HCT116 (cell line): ENCODE data around the gene SPG7. TPM values are rescaled to one million over a fixed set of nuclear protein-coding genes. Genes with fewer than 3 reads are reported as not detected.

Source experiments
- ATAC-seq: fragments of 200-7000 bp; cut with Tn5 transposase; 2 replicates; pipeline ENCODE4 v1.9.1; 2020; ENCODE audit warnings: mild to moderate bottlenecking, moderate library complexity
- BruUV-seq: library from RNA; stranded (reverse); fragments of 400-500 nt; replicated peaks from 2 replicates; lab custom pipeline; 2021; lab: Mats Ljungman, UMichigan
- CTCF ChIA-PET: fragments of 300-600 bp; sonication (Branson Sonifier 250); formaldehyde crosslinking; loops from one replicate; lab custom pipeline; 2021; ENCODE audit warnings: antibody characterized with exemption; lab: Charles Lee
- POLR2A ChIA-PET: fragments of 300-600, 350-600 bp; sonication (Branson Sonifier 250); formaldehyde crosslinking; loops from one replicate; lab custom pipeline; 2021; ENCODE audit warnings: antibody characterized with exemption; lab: Charles Lee
- RAD21 ChIA-PET, 2 experiments: fragments of 300-600 bp; sonication (Branson Sonifier 250); formaldehyde crosslinking; loops; one replicate each; lab custom pipeline; 2023; ENCODE audit warnings: low total read pairs in 2 of 2; ENCODE audit not compliant: uncharacterized antibody in 2 of 2, unreplicated experiment in 2 of 2, low non-redundant PET in 1 of 2; lab: Charles Lee
- DNase-seq: peaks from one replicate; pipeline ENCODE4 v3.0.0-alpha.2; 2010; ENCODE audit warnings: low read depth, low spot score
- H2AFZ ChIP-seq: fragments of 200-600 bp; shearing (Covaris generic), sonication (generic); 2 replicates; pipeline ENCODE4 v1.6.1; 2017; ENCODE audit warnings: low read depth, mixed run types, mixed read lengths, antibody characterized with exemption, low read length; ENCODE audit not compliant: poor library complexity, severe bottlenecking
- H3K27ac ChIP-seq: 2 replicates; pipeline ENCODE4 v1.5.1; 2012; ENCODE audit warnings: low read depth, low read length
- H3K27me3 ChIP-seq: fragments of 200-600 bp; sonication (generic); 2 replicates; pipeline ENCODE4 v1.6.1; 2016; ENCODE audit warnings: mixed run types, low read length, mixed read lengths; ENCODE audit not compliant: insufficient read depth
- H3K36me3 ChIP-seq, 2 experiments: fragments of 200-500 bp in 1 of 2; fragments of 200-600 bp in 1 of 2; sonication (Bioruptor generic) in 1 of 2; sonication (generic) in 1 of 2; 2 replicates each; pipeline versions ENCODE4 v1.5.1 to v1.6.1; 2014 to 2016; ENCODE audit warnings: low read length in 2 of 2, inconsistent platforms in 1 of 2, mixed read lengths in 1 of 2, mixed run types in 1 of 2; ENCODE audit not compliant: insufficient read depth in 2 of 2, control insufficient read depth in 1 of 2
- H3K4me1 ChIP-seq, 2 experiments: fragments of 200-600 bp in 1 of 2; sonication (generic) in 1 of 2; 2 replicates each; pipeline versions ENCODE4 v1.5.1 to v1.6.1; 2012 to 2017; ENCODE audit warnings: low read length in 2 of 2, inconsistent platforms in 1 of 2, mild to moderate bottlenecking in 1 of 2, mixed read lengths in 1 of 2, mixed run types in 1 of 2, moderate library complexity in 1 of 2; ENCODE audit not compliant: insufficient read depth in 2 of 2, control insufficient read depth in 1 of 2
- H3K4me2 ChIP-seq: fragments of 200-600 bp; sonication (generic); 2 replicates; pipeline ENCODE4 v1.6.1; 2017; ENCODE audit warnings: mixed run types, low read length, mixed read lengths
- H3K4me3 ChIP-seq, 2 experiments: fragments of 200-600 bp in 1 of 2; sonication (generic) in 1 of 2; replicated peaks in 1 of 2; 2 replicates each; pipeline ENCODE4 v1.5.1; 2011 to 2016; ENCODE audit warnings: low read length in 2 of 2, control low read depth in 1 of 2, low read depth in 1 of 2, mild to moderate bottlenecking in 1 of 2, mixed read lengths in 1 of 2, mixed run types in 1 of 2
- H3K79me2 ChIP-seq: fragments of 200-600 bp; sonication (generic); 2 replicates; pipeline ENCODE4 v1.6.1; 2017; ENCODE audit warnings: mild to moderate bottlenecking, mixed run types, low read length, moderate library complexity, mixed read lengths; ENCODE audit not compliant: insufficient read depth
- H3K9ac ChIP-seq: fragments of 200-600 bp; sonication (generic); 2 replicates; pipeline ENCODE4 v1.6.1; 2016; ENCODE audit warnings: low read length, mixed read lengths
- H3K9me2 ChIP-seq: fragments of 200-600 bp; sonication (generic), shearing (Covaris generic); 2 replicates; pipeline ENCODE4 v1.6.1; 2017; ENCODE audit warnings: mixed run types, mild to moderate bottlenecking, moderate library complexity; ENCODE audit not compliant: insufficient read depth
- H3K9me3 ChIP-seq, 2 experiments: fragments of 200-500 bp in 1 of 2; fragments of 200-600 bp in 1 of 2; sonication (Bioruptor generic) in 1 of 2; sonication (generic) in 1 of 2; 2 replicates each; pipeline ENCODE4 v1.6.1; 2014 to 2017; ENCODE audit warnings: low read length in 2 of 2, mixed read lengths in 2 of 2, inconsistent platforms in 1 of 2, low read depth in 1 of 2, mild to moderate bottlenecking in 1 of 2, mixed run types in 1 of 2, moderate library complexity in 1 of 2; ENCODE audit not compliant: control insufficient read depth in 1 of 2, insufficient read depth in 1 of 2
- H4K20me1 ChIP-seq: fragments of 200-600 bp; sonication (generic), shearing (Covaris generic); 2 replicates; pipeline ENCODE4 v1.6.1; 2017; ENCODE audit warnings: mixed run types, mild to moderate bottlenecking, moderate library complexity; ENCODE audit not compliant: insufficient read depth
- CTCF ChIP-seq, 3 experiments: fragments of 200-600 bp in 1 of 3; sonication (generic) in 1 of 3; IDR thresholded peaks in 2 of 3; conservative IDR thresholded peaks in 1 of 3; 2 replicates each; pipeline ENCODE4 v1.5.1; 2012 to 2017; ENCODE audit warnings: low read depth in 2 of 3, low read length in 2 of 3, antibody characterized with exemption in 1 of 3, borderline replicate concordance in 1 of 3, control low read depth in 1 of 3, mild to moderate bottlenecking in 1 of 3, mixed read lengths in 1 of 3, mixed run types in 1 of 3, moderate library complexity in 1 of 3; ENCODE audit not compliant: insufficient read depth in 1 of 3
- EGR1 ChIP-seq: IDR thresholded peaks from 2 replicates; pipeline ENCODE4 v1.6.1; 2012; ENCODE audit warnings: low read depth
- ELF1 ChIP-seq: IDR thresholded peaks from 2 replicates; pipeline ENCODE4 v1.6.1; 2012; ENCODE audit warnings: low read depth, borderline replicate concordance
- JUND ChIP-seq: IDR thresholded peaks from 2 replicates; pipeline ENCODE4 v1.6.1; 2012
- POLR2A ChIP-seq: IDR thresholded peaks from 2 replicates; pipeline ENCODE4 v1.7.0; 2011; ENCODE audit warnings: borderline replicate concordance; ENCODE audit not compliant: insufficient read depth, insufficient read length; ENCODE audit errors: extremely low read depth
- SRF ChIP-seq: IDR thresholded peaks from 2 replicates; pipeline ENCODE4 v1.6.1; 2012; ENCODE audit warnings: low read depth
- ZBTB33 ChIP-seq: IDR thresholded peaks from 2 replicates; pipeline ENCODE4 v1.6.1; 2011; ENCODE audit warnings: mild to moderate bottlenecking, low read length, moderate library complexity; ENCODE audit not compliant: insufficient replicate concordance; ENCODE audit errors: extremely low read depth
- intact Hi-C: fragments of 100-400 bp; cut with micrococcal nuclease; formaldehyde crosslinking; loops from 2 replicates; pipeline ENCODE4 v1.10.0; 2022
- total RNA-seq: library from RNA; stranded (reverse); gene quantifications from one replicate; pipeline ENCODE4 v1.2.1, GENCODE V29; 2021; ENCODE audit not compliant: unreplicated experiment
- TF ChIP-seq, protein P1 (sequence below): IDR thresholded peaks from 2 replicates; pipeline ENCODE4 v1.6.1; 2012; ENCODE audit warnings: low read depth

The SPG7 gene
- total RNA-seq, 1 experiment from 2014 or later: 116 TPM

GRCh38 chr16:89567656-89568594 is 59.7 kb downstream of the SPG7 start (continued):
- TF ChIP-seq, protein P1, sequence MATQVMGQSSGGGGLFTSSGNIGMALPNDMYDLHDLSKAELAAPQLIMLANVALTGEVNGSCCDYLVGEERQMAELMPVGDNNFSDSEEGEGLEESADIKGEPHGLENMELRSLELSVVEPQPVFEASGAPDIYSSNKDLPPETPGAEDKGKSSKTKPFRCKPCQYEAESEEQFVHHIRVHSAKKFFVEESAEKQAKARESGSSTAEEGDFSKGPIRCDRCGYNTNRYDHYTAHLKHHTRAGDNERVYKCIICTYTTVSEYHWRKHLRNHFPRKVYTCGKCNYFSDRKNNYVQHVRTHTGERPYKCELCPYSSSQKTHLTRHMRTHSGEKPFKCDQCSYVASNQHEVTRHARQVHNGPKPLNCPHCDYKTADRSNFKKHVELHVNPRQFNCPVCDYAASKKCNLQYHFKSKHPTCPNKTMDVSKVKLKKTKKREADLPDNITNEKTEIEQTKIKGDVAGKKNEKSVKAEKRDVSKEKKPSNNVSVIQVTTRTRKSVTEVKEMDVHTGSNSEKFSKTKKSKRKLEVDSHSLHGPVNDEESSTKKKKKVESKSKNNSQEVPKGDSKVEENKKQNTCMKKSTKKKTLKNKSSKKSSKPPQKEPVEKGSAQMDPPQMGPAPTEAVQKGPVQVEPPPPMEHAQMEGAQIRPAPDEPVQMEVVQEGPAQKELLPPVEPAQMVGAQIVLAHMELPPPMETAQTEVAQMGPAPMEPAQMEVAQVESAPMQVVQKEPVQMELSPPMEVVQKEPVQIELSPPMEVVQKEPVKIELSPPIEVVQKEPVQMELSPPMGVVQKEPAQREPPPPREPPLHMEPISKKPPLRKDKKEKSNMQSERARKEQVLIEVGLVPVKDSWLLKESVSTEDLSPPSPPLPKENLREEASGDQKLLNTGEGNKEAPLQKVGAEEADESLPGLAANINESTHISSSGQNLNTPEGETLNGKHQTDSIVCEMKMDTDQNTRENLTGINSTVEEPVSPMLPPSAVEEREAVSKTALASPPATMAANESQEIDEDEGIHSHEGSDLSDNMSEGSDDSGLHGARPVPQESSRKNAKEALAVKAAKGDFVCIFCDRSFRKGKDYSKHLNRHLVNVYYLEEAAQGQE: no peak
- TF ChIP-seq, all 23 proteins: peak for 0

DNA sequence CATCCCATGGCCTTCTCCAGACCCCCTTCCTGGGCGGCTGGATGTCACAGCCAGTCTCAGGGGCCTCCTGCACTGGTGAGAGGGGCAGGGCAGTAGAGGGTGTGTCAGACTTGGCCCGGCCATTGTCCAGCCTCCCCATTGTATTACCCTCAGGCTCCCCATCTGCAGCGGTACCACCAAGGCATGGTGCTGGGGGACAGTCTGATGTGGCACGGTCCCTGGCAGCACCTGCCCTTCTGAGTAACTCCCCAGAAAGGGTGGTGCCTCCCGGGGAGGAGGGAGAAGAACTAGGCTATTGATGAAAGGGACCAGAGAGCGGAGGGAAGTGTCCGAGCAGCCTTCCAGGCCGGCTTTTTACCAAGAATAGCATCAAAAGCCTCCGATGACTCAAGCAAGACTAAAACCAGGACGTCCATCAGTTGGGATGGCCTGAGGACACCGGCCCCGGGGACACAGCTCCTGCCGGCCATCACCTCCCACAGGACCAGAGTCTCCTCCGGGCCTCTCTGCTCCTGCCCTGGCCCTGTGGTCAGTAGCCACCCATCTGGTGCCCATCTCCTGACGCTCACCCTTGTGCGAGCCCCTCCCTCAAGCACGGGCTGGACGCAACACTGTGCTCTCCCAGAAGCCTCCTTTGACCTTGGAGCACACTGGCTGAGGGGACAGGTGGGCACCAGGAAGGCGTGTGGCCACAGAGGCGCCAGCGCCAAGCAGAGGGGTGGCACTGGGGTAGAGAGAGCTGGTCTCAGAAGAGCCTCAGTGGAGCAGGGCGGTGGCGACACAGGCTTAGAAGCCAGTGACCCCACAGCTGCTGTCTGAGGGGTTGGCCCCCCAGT is 61.5 kb downstream of the SPG7 start:
- H3K27ac ChIP-seq: no peak overlapping the region
- H3K4me2 ChIP-seq: no peak overlapping the region
- H2AFZ ChIP-seq: no peak overlapping the region
- H3K9me3 ChIP-seq: no peaks in the 10 kb centered on the region
- BruUV-seq: no TSS peak
- H3K9ac ChIP-seq: no peak overlapping the region
- POLR2A ChIA-PET: no interaction called here
- H3K27me3 ChIP-seq: no peaks in the 10 kb centered on the region
- no peaks in the 10 kb centered on the region for H3K9me2 ChIP-seq
- TF ChIP-seq ZBTB33: no peak
- TF ChIP-seq CTCF (IDR thresholded peaks at IDR 0.05 in 2 of 3, conservative IDR thresholded peaks at IDR 0.05 in 1 of 3; ENCODE audit: borderline replicate concordance in 1 of 3, insufficient read depth in 1 of 3, low read depth in 2 of 3, low read length in 2 of 3): no peak
- TF ChIP-seq EGR1: no peak
- no peak for TF ChIP-seq SRF
- TF ChIP-seq JUND: no peak
- TF ChIP-seq, protein P1: no peak
- no peak for TF ChIP-seq POLR2A
- TF ChIP-seq ELF1: no peak
- TF ChIP-seq, all 23 proteins: peak for 0
- H3K4me3 ChIP-seq: no peak overlapping the region
- no peaks in the 10 kb centered on the region; the same call in 1 of the 2 replicates for H3K79me2 ChIP-seq
- ChIA-PET RAD21 (no interaction called here), CTCF (no interaction called here)
- intact Hi-C loops: loop anchor here (10.0 kb wide), 1 partner anchor 755 kb away; the partner anchor contains the start of gene APRT
- no peak for ATAC-seq
- peaks cover 24 to 41% of the 10 kb centered on the region in 2 experiments for H3K4me1 ChIP-seq
- no peaks in the 10 kb centered on the region; a peak in 1 of 4 replicates for H3K36me3 ChIP-seq
- H4K20me1 ChIP-seq: peaks cover 7% of the 10 kb centered on the region; the same call in 1 of the 2 replicates
- no peak for DNase-seq
